ENCODE results near the gene AGAP5.

- TF ChIP-seq CTCF (IDR thresholded peaks at IDR 0.05) = no peak
- no peak for TF ChIP-seq EP300 (IDR thresholded peaks at IDR 0.05)
- TF ChIP-seq POLR2A (IDR thresholded peaks at IDR 0.05) = no peak
- TF ChIP-seq POLR2AphosphoS5 (IDR thresholded peaks at IDR 0.05) = no peak
Observed at GRCh38 chr10:73650537-73651331, 47.2 kb downstream of the AGAP5 start.

All from upper lobe of left lung (tissue), 4 donors.